Stimulated activated CD4-positive, alpha-beta T cell treated with anti-CD3 and anti-CD28 coated beads, Interleukin-12 subunit alpha, Interleukin-12 subunit beta, amount 100 ng/mL, for 48 hours (primary cell): ENCODE measurements around the gene TMEM178A.
"Not testable (repeated sequence)": the region's sequence is repeated elsewhere in the genome, so short reads cannot be mapped to it uniquely, and the experiment has no call there.

Experiments
- DNase-seq, 3 donors: peaks; one replicate each; pipeline ENCODE4 v3.0.0-alpha.2; 2020; ENCODE audit warnings: low read depth in 2 of 3, low spot score in 1 of 3

TMEM178A gene

GRCh38 chr2:39665811-39666490, at the start of gene TMEM178A:
Gene TMEM178A (plus strand): TSS chr2:39665917. CDS start chr2:39665975, 58 bp downstream.
- no peak for DNase-seq

GRCh38 chr2:39618236-39618635, 47.5 kb upstream of the TMEM178A start:
- no peak for DNase-seq

DNA sequence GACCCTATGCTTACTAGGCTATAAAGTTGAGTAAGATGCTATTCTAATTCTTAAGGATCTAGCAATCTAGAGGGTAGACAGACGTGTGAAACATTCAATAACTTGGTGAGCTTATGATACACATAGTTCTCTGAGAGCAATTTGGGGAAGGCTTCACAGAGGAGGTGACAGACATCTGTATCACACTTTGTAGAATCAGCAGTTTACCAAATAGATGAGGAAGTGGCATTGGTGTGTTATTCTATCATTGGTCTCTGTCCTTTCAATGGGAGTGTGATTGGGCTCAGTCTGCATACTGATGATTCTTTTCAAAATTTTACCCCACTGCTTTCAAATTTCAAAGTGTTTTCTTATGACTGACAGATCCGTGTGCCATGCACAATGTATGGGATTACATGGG, 47.0 kb upstream of the TMEM178A start:
- no peak for DNase-seq

DNA sequence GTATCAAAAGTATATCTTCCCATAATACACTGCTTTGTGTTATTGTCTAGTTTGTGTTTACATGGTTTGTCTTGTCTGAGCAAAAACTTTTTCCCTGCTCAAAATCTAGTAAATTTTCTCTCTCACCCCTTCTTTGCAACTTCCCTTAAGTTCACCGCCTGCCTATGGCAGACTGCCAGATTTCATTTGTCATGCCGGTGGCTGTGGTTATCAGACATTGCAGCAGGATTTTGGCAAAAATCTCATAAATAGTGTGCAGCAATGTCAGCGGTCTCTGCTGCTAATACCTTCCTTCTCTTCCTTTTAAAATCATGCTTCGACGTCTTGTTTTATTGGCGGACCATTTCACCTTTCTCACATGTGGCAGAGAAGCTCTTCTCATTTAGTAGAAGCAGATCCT, 45.6 kb upstream of the TMEM178A start:
- no peak for DNase-seq

- no peak for DNase-seq
Measured at GRCh38 chr2:39621596-39621995, 44.1 kb upstream of the TMEM178A start.

DNA sequence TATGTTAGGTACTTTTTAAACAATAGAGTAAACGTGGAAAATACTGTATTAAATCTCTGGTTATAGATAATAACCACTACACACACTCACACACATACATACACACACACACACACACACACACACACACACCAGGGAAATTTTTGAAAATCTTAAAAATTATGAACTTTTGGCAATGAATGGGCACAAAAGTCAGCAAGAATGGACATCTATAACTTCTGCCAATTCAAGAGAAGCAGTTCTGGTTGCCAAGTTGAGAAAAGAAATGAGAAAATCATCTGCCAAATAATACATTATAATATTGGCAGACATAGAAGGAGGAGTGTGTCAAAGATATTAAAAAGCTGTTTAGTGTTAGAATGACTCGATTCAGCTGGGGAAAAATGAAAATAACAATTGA, 42.9 kb upstream of the TMEM178A start:
- DNase-seq = no peak

GRCh38 chr2:39623917-39624316, 41.8 kb upstream of the TMEM178A start:
- DNase-seq = no peak

DNA sequence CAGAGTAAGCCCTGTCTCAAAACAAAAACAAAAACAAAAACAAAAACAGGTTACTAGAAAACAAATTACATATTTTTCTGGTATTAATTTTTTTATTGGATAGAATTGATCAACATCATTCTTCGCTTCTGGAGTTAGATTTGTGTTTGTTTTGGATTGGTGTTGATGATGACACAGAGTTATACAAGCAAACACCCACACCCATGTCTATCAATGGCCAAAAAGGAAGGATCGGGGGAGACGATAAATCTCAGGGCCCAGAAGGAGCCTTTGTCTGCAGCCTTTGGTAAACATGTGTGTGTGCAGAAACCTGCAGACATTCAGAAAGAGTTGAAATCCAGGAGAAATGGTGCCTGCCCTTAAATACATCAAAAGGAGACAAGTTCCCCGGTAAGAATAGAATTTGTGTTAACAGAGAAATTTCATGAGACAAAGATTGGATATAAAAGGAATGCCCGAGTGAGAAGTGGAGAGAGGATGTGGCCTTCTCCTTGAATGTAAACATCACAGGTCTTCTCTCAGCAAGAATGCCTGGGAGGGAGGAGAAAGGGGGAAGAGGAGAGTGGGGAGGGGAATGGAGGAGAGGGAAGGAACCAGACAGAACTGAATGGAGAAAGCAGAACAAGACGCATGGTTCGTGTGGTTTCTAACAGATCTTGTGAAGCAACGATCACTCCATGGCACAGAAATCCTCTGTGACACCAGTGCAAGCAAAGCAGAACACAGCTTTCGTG, 40.4 kb upstream of the TMEM178A start:
- DNase-seq = no peak

- no peak for DNase-seq
Measured at GRCh38 chr2:39625927-39626270, 39.8 kb upstream of the TMEM178A start.

GRCh38 chr2:39628346-39628745, 37.4 kb upstream of the TMEM178A start:
- not testable (repeated sequence) for DNase-seq

- no peak for DNase-seq
Measured at GRCh38 chr2:39629646-39630045, 36.1 kb upstream of the TMEM178A start.

DNA sequence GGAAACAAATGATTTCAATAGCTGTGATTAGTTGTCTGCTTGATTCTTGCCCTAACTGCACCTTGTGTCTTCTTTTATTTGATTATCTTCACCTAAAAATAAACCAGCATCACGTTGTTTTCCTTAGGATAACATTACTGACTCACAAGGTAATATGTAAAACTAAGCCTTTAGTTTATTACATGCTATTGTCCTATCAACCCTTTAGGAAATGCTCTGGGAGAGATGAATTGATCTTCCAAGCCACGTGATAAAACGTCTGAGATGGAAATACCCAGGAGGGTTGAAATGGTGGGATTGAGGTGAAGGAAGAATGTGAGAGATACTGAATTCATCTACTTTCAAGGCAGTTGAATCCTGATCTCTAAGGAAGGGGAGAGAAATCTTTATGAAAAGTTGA, 34.5 kb upstream of the TMEM178A start:
- no peak for DNase-seq

DNA sequence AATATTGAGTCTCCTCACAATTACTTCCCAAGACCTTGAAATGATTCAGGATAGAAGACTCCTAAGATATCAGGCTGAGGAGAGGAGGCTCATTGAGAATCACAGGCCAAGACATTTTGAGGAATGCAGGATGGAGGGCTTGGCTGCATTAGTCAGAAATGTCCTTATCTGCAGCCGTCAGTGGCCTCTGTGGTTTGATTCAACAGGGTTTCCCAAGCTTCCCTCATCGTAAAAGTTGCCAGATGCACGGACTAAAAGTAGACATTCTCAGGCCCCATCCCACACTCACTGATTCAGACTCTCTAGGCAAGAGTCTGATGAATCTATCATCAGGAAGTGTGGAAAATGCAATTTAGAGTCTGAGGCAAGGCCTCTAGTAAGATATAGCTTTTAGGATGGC, 34.0 kb upstream of the TMEM178A start:
- DNase-seq = no peak

GRCh38 chr2:39632876-39633275, 32.8 kb upstream of the TMEM178A start:
- no peak for DNase-seq

- DNase-seq = no peak
Measured at GRCh38 chr2:39636306-39636705, 29.4 kb upstream of the TMEM178A start.

DNA sequence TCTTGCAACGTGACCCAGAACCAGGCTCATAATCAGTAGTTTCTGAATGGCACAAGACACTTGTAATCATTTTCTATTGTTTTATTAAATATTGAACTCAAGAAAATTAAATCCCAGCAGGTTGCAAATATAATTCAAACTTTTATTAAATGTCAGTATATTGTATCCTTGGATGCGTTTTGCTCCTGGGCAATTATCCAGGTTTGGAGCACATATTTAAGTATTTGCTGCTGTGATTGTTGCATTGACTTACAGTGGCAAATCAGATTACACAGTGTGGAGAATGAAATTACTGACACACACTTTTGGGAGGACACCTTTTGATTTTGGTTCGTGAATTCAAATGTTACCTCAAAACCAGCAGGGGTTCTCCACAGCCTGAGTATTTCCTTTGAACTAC, 27.1 kb upstream of the TMEM178A start:
- no peak for DNase-seq

- DNase-seq = no peak
Measured at GRCh38 chr2:39640107-39640506, 25.6 kb upstream of the TMEM178A start.

- DNase-seq = no peak
Measured at GRCh38 chr2:39640681-39641080, 25.0 kb upstream of the TMEM178A start.

DNA sequence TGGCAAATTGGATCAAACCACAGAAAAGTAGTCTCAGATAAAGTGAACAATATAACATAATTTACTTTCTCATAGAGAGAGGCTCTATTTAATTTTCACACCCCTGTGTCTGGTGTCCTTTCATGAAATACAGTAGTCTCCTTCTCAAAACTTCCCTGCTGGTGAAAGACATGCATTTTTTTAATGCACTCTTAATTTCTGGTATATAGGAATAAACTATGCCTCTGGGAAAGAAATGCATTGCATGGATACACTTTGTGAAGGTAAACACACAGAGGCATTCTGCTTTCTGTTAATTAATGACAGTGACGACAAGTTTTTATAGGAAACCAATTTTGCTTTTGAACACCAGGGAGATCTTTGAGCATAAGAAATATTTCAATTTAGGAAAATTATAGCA, 24.1 kb upstream of the TMEM178A start:
- no peak for DNase-seq

DNA sequence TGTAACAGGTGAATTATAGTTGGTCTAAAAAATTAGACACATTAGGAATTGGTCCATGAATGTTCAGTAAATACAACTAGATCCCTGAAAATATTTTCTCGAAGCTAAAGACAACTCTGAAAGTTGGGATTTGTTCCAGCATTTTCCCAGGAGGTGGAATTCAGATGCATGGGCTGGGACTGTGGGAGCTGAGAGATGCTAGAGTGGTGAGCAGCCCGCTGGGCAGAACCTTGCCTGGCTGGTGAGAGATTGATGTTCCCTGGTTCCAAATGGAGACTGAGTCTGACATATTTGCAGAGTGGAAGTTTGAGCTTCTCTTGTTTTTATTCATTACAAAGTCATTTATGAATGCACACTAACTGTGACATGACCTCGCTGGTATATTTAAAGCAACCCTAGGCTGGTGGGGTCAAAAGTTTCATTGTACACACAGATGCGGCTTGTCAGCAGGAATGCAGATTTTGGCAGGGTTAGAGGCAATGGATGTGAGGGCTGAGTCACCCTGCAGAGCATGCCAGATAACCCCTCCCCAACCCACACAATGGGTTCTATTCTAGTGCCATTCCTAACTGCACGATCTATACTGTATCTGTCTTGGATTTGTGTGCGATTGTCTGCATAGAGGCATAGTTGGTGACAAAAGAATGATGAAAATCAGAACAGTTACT, 23.5 kb upstream of the TMEM178A start:
- no peak for DNase-seq

GRCh38 chr2:39645826-39646225, 19.9 kb upstream of the TMEM178A start:
- DNase-seq = no peak

DNA sequence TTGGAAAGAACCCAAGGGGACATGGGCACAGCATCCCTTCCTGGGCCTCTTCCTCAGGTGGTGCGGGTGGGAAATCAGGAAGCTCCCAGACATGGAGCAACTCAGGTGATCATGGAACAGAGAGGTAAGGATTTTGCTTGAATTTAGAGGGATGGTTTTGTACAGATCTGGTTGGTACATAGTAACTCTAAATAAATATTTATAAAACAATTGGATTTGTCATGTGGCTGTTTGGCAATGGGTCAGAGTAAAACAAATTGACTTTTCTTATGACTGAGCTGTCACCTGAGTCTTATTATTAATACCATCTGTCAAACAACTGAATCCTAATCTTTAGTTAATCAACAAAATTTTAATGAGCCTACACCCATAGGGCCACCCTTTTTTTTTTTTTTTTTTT, 19.4 kb upstream of the TMEM178A start:
- no peak for DNase-seq
